DND-41 (cell line): ENCODE results near the gene SEPTIN3.

ENCODE experiments used
- EZH2 ChIP-seq: IDR thresholded peaks from 3 replicates; pipeline ENCODE4 v1.6.1; 2012; ENCODE audit warnings: borderline replicate concordance, low read depth, mild to moderate bottlenecking, moderate library complexity, low read length, inconsistent platforms; ENCODE audit not compliant: severe bottlenecking
- TF ChIP-seq, protein P1 (sequence below): IDR thresholded peaks from 2 replicates; pipeline ENCODE4 v1.5.1; 2012; ENCODE audit warnings: borderline replicate concordance, low read length, moderate library complexity, mild to moderate bottlenecking; ENCODE audit not compliant: poor library complexity, severe bottlenecking; ENCODE audit errors: extremely low read depth

GRCh38 chr22:41920271-41920976 is 48.8 kb upstream of the SEPTIN3 start:
- TF ChIP-seq, protein P1, sequence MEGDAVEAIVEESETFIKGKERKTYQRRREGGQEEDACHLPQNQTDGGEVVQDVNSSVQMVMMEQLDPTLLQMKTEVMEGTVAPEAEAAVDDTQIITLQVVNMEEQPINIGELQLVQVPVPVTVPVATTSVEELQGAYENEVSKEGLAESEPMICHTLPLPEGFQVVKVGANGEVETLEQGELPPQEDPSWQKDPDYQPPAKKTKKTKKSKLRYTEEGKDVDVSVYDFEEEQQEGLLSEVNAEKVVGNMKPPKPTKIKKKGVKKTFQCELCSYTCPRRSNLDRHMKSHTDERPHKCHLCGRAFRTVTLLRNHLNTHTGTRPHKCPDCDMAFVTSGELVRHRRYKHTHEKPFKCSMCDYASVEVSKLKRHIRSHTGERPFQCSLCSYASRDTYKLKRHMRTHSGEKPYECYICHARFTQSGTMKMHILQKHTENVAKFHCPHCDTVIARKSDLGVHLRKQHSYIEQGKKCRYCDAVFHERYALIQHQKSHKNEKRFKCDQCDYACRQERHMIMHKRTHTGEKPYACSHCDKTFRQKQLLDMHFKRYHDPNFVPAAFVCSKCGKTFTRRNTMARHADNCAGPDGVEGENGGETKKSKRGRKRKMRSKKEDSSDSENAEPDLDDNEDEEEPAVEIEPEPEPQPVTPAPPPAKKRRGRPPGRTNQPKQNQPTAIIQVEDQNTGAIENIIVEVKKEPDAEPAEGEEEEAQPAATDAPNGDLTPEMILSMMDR, result no peak
- no peak for TF ChIP-seq EZH2
